GM12891 (cell line): ENCODE data around the gene GLIS1.

Source experiments
- POLR2A ChIP-seq: IDR thresholded peaks from 2 replicates; pipeline ENCODE4 v1.6.1; 2011; ENCODE audit warnings: low read depth, low read length, control low read depth
- POLR2AphosphoS5 ChIP-seq: IDR thresholded peaks from 2 replicates; pipeline ENCODE4 v1.6.1; 2011; ENCODE audit warnings: low read depth, low read length, control low read depth
- TAF1 ChIP-seq: IDR thresholded peaks from 2 replicates; pipeline ENCODE4 v1.6.1; 2011; ENCODE audit warnings: low read depth, low read length, control low read depth

GRCh38 chr1:53686965-53687267 lies 52.0 kb downstream of the GLIS1 start:
- TF ChIP-seq POLR2AphosphoS5 (no peak), POLR2A (no peak), TAF1 (no peak)
